Esophagus squamous epithelium (tissue), 5 donors: ENCODE data around the gene SLC6A7. TPM values are rescaled to one million over a fixed set of nuclear protein-coding genes. Genes with fewer than 3 reads are reported as not detected.
"Not testable (repeated sequence)": the region's sequence is repeated elsewhere in the genome, so short reads cannot be mapped to it uniquely, and the experiment has no call there.

Experiments used
- DNase-seq: peaks from one replicate; lab custom pipeline; 2025; lab: John Stamatoyannopoulos, UW
- H3K27ac ChIP-seq, 4 donors: fragments of 200-600 bp; sonication (generic); one replicate each; pipeline ENCODE4 v1.5.1; 2016 to 2019; ENCODE audit warnings: mild to moderate bottlenecking in 1 of 4
- H3K27me3 ChIP-seq, 4 donors: fragments of 200-600 bp; sonication (generic); 1 replicate in 3 of 4; 2 replicates in 1 of 4; pipeline versions ENCODE4 v1.5.1 to v1.6.0; 2017 to 2021; ENCODE audit warnings: antibody characterized with exemption in 1 of 4
- H3K36me3 ChIP-seq, 3 donors: fragments of 200-600 bp; sonication (generic); one replicate each; pipeline ENCODE4 v1.5.1; 2016 to 2019
- H3K4me1 ChIP-seq, 3 donors: fragments of 200-600 bp; sonication (generic); one replicate each; pipeline ENCODE4 v1.5.1; 2017 to 2019
- H3K4me3 ChIP-seq, 4 donors: fragments of 200-600 bp; sonication (generic); 1 replicate in 3 of 4; 2 replicates in 1 of 4; pipeline ENCODE4 v1.5.1; 2016 to 2019; ENCODE audit warnings: mild to moderate bottlenecking in 2 of 4, moderate library complexity in 1 of 4
- H3K9me3 ChIP-seq, 3 donors: fragments of 200-600 bp; sonication (generic); one replicate each; pipeline ENCODE4 v1.5.1; 2016 to 2019
- POLR2A ChIP-seq, 4 donors: fragments of 450-650 bp; IDR thresholded peaks; one replicate each; pipeline ENCODE4 v1.6.1; 2017; ENCODE audit warnings: antibody characterized with exemption in 4 of 4, mild to moderate bottlenecking in 4 of 4, moderate library complexity in 3 of 4
- WGBS, 2 donors: methylation state at CpG; one replicate each; pipeline ENCODE4 v1.1.5; 2018; 5-methylcytosine and 5-hydroxymethylcytosine counted together
- intact Hi-C: fragments of 100-400 bp; cut with DNase I; formaldehyde crosslinking; loops from one replicate; pipeline ENCODE4 v1.15.0; 2022
- total RNA-seq, 4 donors: library from RNA; depleted of rRNA; stranded (reverse); fragments of >200 nt; gene quantifications; one replicate each; pipeline ENCODE4 v1.1.0, GENCODE V29; 2016
- TF ChIP-seq, protein P1 (sequence below), 6 experiments: fragments of 450-650 bp in 4 of 6; fragments of 200-600 bp in 2 of 6; sonication (generic) in 2 of 6; IDR thresholded peaks; one replicate each; pipeline ENCODE4 v1.5.1; 2016 to 2019; ENCODE audit warnings: antibody characterized with exemption in 6 of 6, mild to moderate bottlenecking in 4 of 6, moderate library complexity in 4 of 6
- donor health status: DM: yes; HTN: yes; CAD: no.

SLC6A7 gene
- total RNA-seq, 4 donors from 2014 or later = not detected

DNA sequence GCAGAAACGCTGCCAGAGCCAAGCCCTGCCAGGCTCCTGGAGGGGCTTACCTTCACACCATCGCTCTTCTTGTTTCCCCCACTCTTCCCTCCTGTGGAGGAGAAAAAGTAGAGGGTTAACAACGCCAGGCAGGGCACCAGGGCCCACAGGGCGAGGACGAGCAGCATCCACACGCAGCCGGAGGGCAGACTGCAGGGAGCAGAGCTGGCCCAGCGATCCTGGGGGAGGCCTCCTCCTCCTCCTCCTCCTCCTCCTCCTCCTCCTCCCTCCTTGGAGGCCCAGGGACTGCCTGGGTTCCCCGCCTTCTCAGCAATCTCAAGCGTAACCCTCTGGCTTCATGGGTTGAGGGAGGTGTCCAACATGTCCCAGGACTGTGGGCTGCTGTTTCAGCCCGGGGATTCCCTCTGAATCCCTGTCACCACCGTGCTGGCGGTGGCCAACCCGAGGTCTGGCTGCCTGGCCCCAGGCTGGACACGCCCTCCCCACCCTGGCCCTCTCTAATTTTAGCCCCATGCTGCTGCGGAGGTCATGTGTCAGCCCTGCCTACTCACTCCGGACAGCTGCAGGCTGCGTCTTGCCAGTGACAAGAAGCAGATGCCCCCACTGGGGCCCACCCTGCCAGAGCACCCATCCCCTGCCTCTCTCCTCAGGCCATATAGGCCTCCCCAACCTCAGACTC is 55.4 kb downstream of the SLC6A7 start:
- Histone ChIP-seq H3K27ac (no peak overlapping the region), H3K27me3 (peaks cover 0 to 13% (median 0%) of the 10 kb centered on the region in 4 donors), H3K4me1 (peaks cover 0 to 25% (median 4%) of the 10 kb centered on the region in 3 donors), H3K4me3 (no peak overlapping the region), H3K9me3 (no peaks in the 10 kb centered on the region), H3K36me3 (no peaks in the 10 kb centered on the region)
- WGBS, 2 donors = 52 to 86% methylated on average over 8 to 12 of the region's 18 CpGs
- DNase-seq = no peak
- TF ChIP-seq, protein P1, sequence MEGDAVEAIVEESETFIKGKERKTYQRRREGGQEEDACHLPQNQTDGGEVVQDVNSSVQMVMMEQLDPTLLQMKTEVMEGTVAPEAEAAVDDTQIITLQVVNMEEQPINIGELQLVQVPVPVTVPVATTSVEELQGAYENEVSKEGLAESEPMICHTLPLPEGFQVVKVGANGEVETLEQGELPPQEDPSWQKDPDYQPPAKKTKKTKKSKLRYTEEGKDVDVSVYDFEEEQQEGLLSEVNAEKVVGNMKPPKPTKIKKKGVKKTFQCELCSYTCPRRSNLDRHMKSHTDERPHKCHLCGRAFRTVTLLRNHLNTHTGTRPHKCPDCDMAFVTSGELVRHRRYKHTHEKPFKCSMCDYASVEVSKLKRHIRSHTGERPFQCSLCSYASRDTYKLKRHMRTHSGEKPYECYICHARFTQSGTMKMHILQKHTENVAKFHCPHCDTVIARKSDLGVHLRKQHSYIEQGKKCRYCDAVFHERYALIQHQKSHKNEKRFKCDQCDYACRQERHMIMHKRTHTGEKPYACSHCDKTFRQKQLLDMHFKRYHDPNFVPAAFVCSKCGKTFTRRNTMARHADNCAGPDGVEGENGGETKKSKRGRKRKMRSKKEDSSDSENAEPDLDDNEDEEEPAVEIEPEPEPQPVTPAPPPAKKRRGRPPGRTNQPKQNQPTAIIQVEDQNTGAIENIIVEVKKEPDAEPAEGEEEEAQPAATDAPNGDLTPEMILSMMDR (IDR thresholded peaks at IDR 0.05) = no peak
- TF ChIP-seq POLR2A (IDR thresholded peaks at IDR 0.05) = no peak
- intact Hi-C loops = no loop called here

GRCh38 chr5:150245808-150246207 is 55.9 kb downstream of the SLC6A7 start:
- H3K4me1 ChIP-seq = peaks cover 0 to 25% (median 4%) of the 10 kb centered on the region in 3 donors
- peaks cover 0 to 13% (median 0%) of the 10 kb centered on the region in 4 donors for H3K27me3 ChIP-seq
- no peak for DNase-seq
- no peaks in the 10 kb centered on the region for H3K9me3 ChIP-seq
- no peak overlapping the region for H3K4me3 ChIP-seq
- no peaks in the 10 kb centered on the region for H3K36me3 ChIP-seq
- TF ChIP-seq, protein P1 (IDR thresholded peaks at IDR 0.05) = no peak
- TF ChIP-seq POLR2A (IDR thresholded peaks at IDR 0.05) = no peak
- 45 to 100% methylated on average over 1 to 2 of the region's 3 CpGs for WGBS, 2 donors
- intact Hi-C loops = no loop called here
- no peak overlapping the region for H3K27ac ChIP-seq

DNA sequence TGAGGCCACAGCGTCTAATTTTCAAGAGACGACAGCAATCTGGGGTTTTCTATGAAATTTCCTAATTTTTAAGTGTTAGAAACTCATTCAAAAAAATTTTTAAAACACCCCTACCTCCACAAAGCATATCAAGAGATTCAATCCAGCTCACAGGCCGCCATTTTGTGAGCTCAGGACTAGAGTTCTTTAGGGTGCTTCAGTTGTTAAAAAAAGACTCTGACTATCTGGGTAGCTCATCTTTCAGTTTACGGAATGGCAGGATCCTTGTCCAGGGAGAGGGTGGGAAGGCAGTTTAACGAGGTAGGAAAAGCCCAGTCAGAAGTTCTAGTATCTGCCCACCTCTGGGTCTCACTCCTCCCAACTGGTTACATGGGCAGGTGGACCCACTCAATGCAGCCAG is 56.6 kb downstream of the SLC6A7 start:
- H3K4me1 ChIP-seq = peaks cover 0 to 25% (median 4%) of the 10 kb centered on the region in 3 donors
- no peaks in the 10 kb centered on the region for H3K9me3 ChIP-seq
- no peak for DNase-seq
- H3K27ac ChIP-seq = no peak overlapping the region
- no peak overlapping the region for H3K4me3 ChIP-seq
- WGBS, 2 donors = 81 to 87% methylated on average over 4 to 5 of the region's 5 CpGs
- peaks cover 0 to 13% (median 0%) of the 10 kb centered on the region in 4 donors for H3K27me3 ChIP-seq
- H3K36me3 ChIP-seq = no peaks in the 10 kb centered on the region
- intact Hi-C loops = no loop called here
- TF ChIP-seq, protein P1 (IDR thresholded peaks at IDR 0.05) = no peak
- no peak for TF ChIP-seq POLR2A (IDR thresholded peaks at IDR 0.05)

DNA sequence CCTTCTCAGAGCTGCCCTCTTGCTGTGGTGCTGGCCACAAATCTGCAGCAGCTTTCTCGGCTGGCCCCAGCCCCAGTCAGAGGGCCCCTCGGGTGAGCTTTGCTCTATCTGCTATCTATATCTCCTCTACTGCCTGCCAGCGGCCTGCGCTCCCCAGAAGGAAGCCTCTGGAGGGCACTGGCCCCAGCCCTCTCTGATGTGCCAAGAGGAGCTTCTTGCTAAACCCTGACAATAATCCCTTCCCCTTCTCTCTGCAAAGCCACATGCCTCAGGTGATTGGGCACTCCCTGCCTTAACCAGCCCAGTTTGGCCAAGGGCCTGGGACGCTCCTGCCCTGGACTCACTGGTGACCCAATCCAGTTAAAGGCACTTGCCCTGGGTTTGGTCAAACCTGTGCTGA is 57.0 kb downstream of the SLC6A7 start:
- Histone ChIP-seq H3K27ac (no peak overlapping the region), H3K4me3 (no peak overlapping the region), H3K4me1 (peaks cover 0 to 25% (median 4%) of the 10 kb centered on the region in 3 donors), H3K9me3 (no peaks in the 10 kb centered on the region), H3K27me3 (peaks cover 0 to 13% (median 0%) of the 10 kb centered on the region in 4 donors), H3K36me3 (no peaks in the 10 kb centered on the region)
- 48 to 74% methylated on average over 3 to 4 of the region's 5 CpGs for WGBS, 2 donors
- no peak for TF ChIP-seq POLR2A (IDR thresholded peaks at IDR 0.05)
- TF ChIP-seq, protein P1 (IDR thresholded peaks at IDR 0.05) = no peak
- DNase-seq = no peak
- intact Hi-C loops = no loop called here

DNA sequence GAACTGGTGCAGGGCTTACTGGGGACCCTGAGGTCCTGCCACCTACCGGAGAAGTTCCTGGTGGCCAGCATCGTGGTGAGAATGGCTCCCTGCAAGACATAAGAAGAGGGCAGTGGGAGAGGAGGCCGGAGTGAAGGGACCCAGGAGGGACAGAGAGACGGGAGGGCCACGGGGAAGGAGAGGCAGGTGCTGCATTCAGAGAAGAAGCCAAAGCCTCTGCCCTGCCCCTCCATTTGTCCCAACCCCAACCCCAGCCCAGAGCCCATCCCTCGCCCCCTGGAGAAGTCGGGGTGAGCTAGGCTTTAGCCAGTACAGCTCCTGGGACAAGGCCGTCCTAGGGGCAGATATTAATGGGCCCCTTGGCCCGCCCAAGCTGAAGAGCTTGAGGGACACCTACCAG is 57.9 kb downstream of the SLC6A7 start:
- no peak overlapping the region for H3K27ac ChIP-seq
- peaks cover 0 to 13% (median 0%) of the 10 kb centered on the region in 4 donors for H3K27me3 ChIP-seq
- WGBS, 2 donors = 82 to 96% methylated on average over 3 to 7 of the region's 9 CpGs
- H3K4me1 ChIP-seq = peaks cover 0 to 25% (median 4%) of the 10 kb centered on the region in 3 donors
- intact Hi-C loops = no loop called here
- H3K9me3 ChIP-seq = no peaks in the 10 kb centered on the region
- H3K4me3 ChIP-seq = no peak overlapping the region
- TF ChIP-seq POLR2A (IDR thresholded peaks at IDR 0.05) = no peak
- TF ChIP-seq, protein P1 (IDR thresholded peaks at IDR 0.05) = no peak
- DNase-seq = no peak
- H3K36me3 ChIP-seq = no peaks in the 10 kb centered on the region

GRCh38 chr5:150248493-150248892 is 58.6 kb downstream of the SLC6A7 start:
- Histone ChIP-seq H3K4me1 (peaks cover 0 to 25% (median 4%) of the 10 kb centered on the region in 3 donors), H3K27me3 (peaks cover 0 to 13% (median 0%) of the 10 kb centered on the region in 4 donors)
- H3K36me3 ChIP-seq, H3K4me3 ChIP-seq, DNase-seq, intact Hi-C loops, H3K27ac ChIP-seq, H3K9me3 ChIP-seq: not testable (repeated sequence)
- WGBS, 2 donors = 88 to 92% methylated on average over 5 to 6 of the region's 6 CpGs
